Activated T-cell treated with anti-CD3 and anti-CD28 coated beads, Interleukin-2, amount 50 U/mL, for 48 hours (primary cell): ENCODE results near the gene C19orf33.
"Not testable (repeated sequence)": the region's sequence is repeated elsewhere in the genome, so short reads cannot be mapped to it uniquely, and the experiment has no call there.

Source experiments
- DNase-seq, 2 experiments: peaks; one replicate each; pipeline ENCODE4 v3.0.0-alpha.2; 2020

Gene C19orf33

GRCh38 chr19:38303517-38304351 lies at the start of gene C19orf33:
Gene C19orf33 (plus strand): TSS chr19:38304251. CDS start chr19:38304262, 11 bp downstream.
- DNase-seq: no peak

DNA sequence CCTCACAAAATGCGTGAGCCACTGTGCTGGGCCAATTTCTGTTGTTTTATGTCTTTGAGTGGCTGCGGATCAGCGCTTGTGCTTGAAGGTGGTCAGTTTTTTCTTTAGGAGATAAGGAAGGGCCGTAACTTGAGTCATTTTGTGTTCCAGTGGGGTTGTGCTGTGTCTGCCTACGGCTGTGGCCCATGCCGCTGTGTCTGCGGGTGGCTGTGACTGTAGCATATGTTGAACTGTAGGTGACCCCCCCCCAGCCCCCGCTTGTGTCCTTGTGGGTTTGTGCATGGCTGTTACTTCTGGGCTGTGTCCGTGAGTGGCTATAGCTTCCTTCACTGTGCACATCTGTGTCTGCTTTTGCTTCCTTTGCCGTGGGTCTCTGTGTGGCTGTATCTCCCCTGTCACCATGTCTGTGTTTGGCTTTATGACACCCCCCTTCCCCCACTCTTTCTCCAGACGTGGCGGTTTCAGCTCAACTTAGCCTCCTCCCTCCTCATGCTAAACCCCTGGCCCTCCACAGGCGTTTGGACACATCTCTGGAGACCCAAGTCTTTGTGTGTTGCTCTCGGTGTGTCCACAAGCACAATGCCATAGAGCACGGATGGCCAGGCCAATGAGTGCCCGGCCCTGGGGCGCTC lies 48.6 kb upstream of the C19orf33 start:
- DNase-seq: no peak

DNA sequence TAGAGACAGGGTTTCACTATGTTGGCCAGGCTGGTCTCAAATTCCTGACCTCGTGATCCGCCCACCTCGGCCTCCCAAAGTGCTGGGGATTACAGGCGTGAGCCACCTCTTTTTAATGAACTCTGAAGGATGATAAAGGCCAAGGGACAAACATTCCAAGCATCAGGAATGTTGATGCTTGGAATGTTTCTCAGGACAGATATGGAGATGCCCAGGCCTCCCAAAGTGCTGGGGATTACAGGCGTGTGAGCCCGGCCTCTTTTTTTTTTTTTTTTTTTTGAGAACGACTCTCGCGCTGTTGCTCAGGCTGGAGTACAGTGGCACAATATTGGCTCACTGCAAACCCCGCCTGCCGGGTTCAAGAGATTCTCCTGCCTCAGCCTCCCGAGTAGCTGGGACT lies 42.1 kb upstream of the C19orf33 start:
- DNase-seq: not testable (repeated sequence)

- DNase-seq: no peak
These were observed 41.3 kb upstream of the C19orf33 start for GRCh38 chr19:38262585-38263268.

DNA sequence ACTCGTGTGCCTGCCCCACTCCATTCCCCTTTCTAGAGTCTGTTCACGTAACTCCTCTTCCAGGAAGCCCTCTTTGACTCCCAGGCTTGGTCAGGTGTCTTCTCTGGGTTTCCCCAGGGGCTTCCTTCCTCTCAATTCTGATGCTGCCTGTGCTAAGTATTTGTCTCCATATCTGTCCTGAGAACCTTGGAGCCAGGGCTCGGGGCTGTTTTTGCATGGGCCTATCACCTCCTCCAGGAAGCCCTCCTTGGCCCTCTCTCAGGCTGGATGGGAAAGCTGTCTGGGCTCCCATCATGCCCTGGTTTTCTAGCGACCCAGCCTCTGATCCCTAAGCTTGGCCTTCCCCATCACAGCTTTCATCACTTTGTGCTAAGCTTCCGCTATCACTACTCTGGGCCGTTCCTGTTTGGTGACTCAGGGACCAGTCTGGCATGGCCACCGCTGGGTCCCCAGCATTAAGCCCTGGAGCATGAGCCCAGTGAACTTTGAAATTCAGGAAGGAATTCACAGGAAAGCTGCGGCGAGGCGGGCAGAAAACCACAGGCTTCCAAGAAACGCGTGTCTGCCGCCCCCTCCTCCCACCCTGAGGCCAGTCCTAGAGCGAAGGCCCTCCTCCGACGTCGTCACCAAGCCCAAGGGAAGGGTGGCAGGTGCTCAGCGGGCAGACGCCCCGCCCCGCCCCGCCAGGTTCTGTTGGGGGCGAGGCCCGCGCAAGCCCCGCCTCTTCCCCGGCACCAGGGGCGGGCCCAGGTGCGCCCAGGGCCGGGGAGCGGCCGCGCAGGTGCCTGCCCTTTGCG lies 40.2 kb upstream of the C19orf33 start:
- DNase-seq: peak; percentile 81 to 87

- DNase-seq: no peak
These were observed 39.4 kb upstream of the C19orf33 start, which contains the start of gene SPINT2 for GRCh38 chr19:38264486-38265212. Gene SPINT2 (plus strand): TSS chr19:38264573. CDS start chr19:38264893, 320 bp downstream.

GRCh38 chr19:38265213-38265861 lies 38.7 kb upstream of the C19orf33 start:
- peak; percentile 32 to 33 for DNase-seq

DNA sequence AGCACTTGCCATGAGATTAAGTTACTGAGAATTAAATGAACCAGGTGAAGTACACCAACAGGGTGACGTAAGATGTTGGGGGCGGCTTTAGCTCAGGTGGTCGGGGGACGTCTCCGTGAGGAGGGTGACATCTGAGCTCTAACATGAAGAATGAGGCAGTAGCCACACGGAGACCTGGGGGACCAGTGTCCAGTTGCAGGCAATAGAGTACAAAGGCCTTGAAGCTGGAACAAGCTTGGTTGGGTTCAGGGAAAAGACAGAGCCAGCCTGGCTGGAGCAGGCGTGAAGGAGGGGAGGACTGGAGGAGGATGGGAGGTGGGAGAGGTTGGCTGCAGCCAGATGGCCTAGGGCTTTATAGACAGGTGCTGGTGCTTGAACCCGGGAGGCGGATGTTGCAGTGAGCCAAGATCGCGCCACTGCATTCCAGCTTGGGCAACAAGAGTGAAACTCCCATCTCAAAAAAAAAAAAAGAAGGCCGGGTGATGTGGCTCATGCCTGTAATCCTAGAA lies 38.1 kb upstream of the C19orf33 start:
- no peak for DNase-seq

DNA sequence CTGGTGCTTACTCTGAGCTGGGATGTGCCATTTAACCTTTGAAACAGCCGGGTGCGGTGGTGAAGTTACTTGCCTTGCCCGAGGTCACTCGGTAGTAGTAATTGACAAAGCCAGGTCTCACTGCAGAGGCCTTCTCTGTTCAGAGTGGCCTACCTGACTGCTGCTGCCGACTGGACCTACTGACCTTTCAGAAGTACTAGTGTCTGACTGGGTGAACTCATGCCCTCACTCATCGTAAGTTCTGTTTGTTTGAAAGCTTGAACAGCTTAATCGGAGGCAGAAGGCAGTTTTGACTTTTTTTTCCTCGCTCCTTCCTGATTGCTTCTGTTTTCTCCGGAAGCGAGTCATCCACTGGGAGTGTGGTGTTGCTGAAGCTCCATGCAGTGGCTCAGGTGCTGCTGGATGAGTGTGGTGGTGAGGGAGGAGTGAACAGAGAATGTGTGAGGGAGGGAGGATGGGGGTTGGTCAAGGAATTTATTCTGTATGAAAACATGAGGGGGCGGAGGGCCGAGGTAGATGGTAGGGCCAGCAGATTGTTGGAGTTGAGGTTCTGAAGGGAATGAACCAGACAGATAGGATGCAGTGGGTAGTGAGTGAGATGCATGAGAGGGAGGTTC lies 37.0 kb upstream of the C19orf33 start:
- DNase-seq: no peak

DNA sequence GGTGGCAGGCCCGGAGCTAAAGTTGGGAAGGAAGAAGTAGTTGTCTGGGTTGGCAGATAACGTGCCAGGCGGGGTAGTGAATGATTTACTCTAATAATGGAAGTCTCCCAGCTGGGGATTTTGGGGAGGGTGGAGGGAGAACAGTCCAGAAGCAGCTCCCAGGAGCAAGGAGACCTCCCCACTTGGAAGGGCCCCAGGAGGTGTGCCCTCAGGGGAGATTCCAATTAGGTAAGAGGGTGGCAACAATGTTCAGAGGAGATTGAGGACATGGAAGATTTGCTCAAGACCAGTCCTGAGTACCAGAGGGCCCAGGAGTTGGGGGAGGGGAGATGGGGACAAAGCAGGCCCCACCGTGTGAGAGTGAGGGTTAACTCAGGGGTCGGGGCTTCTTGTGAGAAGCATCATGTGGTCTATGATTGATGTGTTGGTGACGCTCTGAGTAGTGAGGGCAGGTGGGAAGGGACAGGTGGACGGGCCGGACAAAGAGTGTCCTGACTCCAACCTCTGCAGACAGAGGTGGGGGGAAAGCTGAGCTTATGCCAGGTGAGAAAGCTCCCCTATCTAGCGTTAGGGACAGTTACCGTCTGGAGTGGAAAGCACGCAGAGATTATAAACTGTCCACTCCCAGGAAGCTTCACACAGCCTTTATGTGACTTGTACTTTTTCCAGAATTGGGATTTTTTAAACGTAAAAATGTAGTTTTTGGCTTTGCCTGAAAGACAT lies 36.1 kb upstream of the C19orf33 start:
- no peak for DNase-seq

GRCh38 chr19:38268539-38268938 lies 35.5 kb upstream of the C19orf33 start:
- DNase-seq: no peak

DNA sequence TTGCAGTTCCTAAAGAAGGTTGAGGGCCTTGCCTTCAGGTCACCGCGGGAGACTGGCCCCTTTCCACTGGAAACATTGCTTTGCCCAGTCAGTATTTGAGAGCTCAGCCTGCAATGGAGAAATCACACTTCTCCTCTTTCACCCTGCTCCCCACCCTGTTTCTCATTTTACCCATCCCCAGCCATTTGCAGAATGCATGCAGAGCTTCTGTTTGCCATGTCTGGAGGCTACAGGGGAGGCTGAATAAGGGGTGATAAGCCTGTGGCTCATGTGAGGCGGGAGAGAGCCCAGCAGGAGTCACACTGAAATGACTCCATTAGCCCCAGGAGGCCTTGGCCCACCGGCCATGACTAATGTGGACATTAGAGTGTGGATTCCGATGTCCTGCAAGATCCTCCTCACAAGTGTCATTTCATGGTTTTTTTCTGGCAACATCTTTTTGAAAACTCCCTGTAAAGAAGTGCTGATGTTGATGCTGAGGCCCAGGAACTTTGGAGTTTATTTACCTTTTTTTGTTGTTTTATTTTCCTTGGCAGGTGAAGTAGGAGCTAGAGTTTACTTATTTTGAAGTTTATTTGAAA lies 33.4 kb upstream of the C19orf33 start:
- DNase-seq: no peak

DNA sequence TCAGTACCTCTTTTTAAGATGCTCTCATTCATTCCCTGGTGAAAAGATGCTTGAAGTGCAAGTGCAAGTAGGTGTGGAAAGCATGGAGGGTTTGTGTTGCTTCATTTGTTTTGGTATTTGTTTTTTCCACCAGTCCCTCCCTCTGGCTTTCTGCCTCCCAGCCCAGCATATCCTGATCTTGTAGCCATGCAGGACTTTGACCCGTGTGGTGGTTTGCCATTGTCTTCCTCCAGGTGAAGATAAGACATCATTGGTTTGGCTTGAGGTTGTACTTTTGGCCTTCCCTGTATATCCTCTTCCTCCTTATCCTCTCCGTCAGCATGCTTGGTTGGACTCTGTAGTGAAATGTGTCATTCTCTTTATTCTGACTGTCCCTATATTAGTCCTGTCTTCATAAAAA lies 30.6 kb upstream of the C19orf33 start:
- no peak for DNase-seq

GRCh38 chr19:38274739-38275138 lies 29.3 kb upstream of the C19orf33 start:
- no peak for DNase-seq

- DNase-seq: no peak
These were observed 27.0 kb upstream of the C19orf33 start for GRCh38 chr19:38276942-38277517.

DNA sequence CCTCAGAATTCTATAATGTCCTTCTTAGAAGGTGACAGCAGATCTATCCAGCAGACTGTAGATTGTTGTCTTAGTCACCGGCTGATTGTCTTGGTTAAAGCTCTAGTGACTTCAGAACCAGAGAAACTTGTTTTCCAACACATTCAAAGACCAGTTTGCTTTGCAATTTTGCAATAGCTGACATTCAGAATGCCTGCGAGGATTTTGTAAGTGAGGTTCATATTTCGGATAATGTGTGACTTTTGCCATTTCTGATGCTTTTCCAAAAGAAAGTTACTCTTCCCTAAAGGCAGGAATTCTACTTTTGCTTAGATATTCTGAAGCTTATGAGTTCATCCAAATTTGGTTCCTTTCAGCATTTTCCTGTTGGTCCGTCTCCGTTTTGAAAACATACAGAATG lies 26.5 kb upstream of the C19orf33 start:
- DNase-seq: no peak

DNA sequence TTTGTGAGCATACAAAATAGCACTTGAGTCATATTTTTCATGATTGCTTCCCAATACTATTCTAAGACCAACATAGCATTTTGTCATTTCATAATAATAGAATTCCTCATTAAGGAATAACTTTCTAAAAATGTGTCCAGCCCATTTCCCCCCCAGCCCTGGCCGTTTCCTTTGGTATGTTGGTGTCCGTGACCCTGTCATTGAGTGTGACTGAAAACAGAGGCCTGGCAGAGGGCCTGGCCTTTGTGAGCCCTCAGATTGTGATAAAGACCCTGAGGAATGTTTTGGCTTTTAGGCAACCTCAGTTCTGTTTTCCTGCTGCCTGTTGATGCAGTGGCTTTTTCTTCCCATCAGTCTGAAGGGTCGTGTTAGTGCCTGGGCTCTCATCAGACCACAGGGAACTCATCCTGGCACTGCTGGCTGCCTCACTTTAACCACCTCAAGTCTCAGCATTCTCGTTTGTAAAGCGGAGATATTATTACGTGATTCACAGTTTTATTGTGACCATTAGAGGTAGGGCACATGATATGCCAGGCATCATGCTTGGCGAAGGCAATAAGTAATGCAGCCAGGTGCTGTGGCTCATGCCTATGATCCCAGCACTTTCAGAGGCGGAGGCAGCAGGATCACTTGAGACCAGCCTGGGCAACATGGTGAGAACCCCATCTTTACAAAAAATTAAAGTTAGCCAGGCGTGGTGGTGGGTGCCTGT lies 25.9 kb upstream of the C19orf33 start:
- DNase-seq: no peak

DNA sequence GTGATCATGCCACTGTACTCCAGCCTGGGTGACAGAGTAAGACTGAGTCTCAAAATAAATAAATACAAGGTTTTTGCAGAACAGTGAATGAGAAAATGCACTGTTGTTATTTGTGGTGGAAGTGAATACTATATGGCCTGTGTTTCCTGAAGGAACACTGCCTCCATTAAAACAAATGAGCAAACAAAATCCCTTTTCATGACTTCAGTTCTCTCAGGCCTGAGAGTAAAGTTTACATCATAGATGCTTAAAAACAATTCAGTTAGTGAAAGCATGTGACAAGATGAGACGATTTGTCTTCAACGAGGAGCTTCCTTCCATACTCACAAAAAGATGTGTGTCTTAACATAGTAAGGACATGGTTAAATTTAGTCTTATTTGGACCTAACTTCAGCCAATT lies 25.3 kb upstream of the C19orf33 start:
- DNase-seq: no peak
